Fibroblast of skin of abdomen (primary cell): ENCODE data around the gene EIF4E2.
A peak's percentile ranks its signal among the peaks of the same experiment; 100 is the strongest.

Experiments
- DNase-seq: peaks from one replicate; pipeline ENCODE4 v3.0.0-alpha.2; 2013

The EIF4E2 gene

DNA sequence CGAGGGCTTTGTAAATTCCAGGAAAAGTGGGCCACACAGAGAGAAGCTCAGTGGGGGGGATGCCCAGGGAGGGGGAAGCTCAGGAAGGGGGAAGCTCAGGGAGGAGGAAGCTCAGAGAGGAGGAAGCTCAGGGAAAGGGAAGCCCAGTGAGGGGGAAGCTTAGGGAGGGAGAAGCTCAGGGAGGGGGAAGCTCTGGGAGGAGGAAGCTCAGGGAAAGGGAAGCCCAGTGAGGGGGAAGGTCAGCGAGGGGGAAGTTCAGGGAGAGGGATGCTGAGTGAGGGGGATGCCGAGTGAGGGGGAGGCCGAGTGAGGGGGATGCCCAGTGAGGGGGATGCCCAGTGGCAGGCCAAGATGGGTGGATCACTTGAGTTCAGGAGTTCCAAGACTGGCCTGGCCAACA, 11.8 kb upstream of the EIF4E2 start:
- DNase-seq: no peak

GRCh38 chr2:232539298-232540231, 10.9 kb upstream of the EIF4E2 start, which contains the start of gene CHRNG:
Gene CHRNG, plus strand, starts transcription at chr2:232539692. Its CDS starts 56 bp downstream, at chr2:232539748.
- no peak for DNase-seq

DNA sequence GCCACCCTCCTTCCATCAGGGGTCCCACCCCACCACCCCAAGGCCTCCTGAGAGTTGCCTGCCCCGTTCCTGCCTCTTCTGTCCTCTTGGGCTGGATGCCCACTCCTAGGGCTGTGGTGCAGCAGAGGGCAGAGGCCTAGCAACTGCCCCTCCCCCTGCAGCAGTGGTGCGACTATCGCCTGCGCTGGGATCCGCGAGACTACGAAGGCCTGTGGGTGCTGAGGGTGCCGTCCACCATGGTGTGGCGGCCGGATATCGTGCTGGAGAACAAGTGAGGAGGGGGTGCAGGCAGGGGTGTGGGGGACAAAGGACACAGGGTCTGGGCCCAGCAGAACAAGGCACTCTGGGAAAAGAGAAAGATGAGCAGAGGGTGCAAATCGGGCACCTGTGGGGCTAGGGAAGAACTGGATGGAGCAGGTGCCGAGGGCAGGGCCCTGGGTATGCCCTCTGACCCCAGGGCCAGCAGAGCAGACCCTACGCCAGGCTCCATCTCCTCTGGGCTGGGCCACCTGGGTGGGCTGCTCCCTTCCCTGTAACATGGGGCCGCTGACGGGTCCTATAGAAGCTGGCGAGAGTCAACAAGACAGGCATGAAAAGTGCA, 9.9 kb upstream of the EIF4E2 start:
- no peak for DNase-seq

- no peak for DNase-seq
These were observed 9.1 kb upstream of the EIF4E2 start for GRCh38 chr2:232541195-232541960.

- DNase-seq: no peak
These were observed 8.4 kb upstream of the EIF4E2 start for GRCh38 chr2:232541961-232542714.

DNA sequence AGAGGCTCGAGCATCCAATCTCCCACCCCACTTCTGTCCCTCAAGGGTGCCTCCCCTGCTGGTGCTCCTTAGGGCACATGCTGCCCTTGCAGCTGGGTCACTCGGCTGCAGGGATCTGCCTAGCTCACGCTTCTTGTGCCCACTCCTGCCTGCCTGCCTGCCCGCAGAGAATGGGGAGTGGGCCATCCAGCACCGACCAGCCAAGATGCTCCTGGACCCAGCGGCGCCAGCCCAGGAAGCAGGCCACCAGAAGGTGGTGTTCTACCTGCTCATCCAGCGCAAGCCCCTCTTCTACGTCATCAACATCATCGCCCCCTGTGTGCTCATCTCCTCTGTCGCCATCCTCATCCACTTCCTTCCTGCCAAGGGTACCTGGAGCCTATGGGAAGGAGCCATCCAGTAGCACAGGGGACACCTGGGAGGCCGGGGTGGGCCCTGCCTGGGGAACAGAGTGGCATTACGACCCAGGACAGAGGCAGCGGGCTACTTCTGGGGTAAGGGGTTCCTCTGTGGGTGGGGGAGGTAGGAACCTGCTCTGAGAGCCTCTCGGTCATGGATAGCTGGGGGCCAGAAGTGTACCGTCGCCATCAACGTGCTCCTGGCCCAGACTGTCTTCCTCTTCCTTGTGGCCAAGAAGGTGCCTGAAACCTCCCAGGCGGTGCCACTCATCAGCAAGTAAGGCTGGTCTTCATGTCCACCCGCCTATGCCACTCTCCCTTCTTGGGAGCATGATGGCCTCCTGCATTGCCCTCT, 7.6 kb upstream of the EIF4E2 start:
- DNase-seq: no peak

DNA sequence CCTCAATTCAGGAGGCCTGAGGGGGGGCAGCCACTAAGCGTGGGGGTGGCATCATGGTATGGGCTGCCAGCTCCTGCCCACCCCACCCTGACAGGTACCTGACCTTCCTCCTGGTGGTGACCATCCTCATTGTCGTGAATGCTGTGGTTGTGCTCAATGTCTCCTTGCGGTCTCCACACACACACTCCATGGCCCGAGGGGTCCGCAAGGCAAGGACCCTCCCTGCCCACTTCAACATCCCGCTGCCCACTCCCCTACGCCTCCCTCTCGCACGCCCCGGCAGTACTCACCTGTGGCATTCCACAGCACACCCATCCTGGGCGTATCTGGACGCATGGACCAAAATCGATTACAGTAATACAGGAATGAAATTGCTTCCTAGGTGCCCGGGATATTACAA, 7.0 kb upstream of the EIF4E2 start:
- no peak for DNase-seq

GRCh38 chr2:232543928-232544631, 6.4 kb upstream of the EIF4E2 start:
- DNase-seq: no peak

DNA sequence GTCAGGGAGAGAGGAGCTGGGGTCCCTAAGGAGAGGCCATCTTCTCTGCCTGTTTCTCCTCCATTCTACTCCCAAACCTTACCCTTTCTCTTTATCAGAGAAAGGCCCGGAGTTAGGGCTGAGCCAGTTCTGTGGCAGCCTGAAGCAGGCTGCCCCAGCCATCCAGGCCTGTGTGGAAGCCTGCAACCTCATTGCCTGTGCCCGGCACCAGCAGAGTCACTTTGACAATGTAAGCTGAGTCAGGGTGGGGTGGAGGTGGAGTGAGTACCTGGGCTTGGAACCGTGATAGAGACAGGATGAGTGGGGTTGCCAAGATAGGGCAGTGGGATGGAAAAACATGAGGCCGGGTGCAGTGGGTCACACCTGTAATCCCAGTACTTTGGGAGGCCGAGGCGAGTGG, 5.8 kb upstream of the EIF4E2 start:
- no peak for DNase-seq

DNA sequence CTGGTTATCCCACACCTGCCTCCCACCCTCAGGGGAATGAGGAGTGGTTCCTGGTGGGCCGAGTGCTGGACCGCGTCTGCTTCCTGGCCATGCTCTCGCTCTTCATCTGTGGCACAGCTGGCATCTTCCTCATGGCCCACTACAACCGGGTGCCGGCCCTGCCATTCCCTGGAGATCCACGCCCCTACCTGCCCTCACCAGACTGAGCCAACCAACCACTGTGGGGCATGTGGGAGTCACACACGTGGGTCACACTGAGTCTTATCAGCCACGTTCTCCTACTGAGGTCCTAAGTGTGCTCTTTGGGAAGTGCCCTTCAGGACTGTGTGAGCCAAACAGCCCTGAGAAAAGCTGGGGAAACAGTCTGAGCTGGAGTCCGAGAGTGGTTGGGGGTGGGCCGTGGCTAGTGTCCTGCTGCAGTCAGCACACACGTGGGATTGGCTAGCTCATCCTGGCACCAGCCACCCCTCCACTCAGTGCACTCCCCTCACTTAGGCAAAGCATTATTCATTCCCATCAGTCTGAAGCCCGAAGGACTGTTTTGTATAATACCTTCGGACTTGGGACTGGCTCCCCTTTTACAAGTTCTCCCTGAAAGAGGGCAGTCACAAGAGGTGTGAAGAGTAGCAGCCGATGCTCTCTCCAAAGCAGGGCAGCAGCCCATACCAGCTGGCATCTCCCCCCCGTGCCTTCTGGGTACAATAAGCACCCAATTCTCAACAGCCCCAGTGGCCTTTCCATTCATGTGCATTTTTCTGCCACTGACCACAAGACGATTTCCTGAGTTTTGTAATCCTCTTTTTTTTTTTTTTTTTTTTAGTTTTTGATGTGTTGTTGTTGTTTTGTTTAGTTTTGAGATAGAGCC, 4.7 kb upstream of the EIF4E2 start:
- DNase-seq: no peak

GRCh38 chr2:232547991-232548390, 2.5 kb upstream of the EIF4E2 start:
- no peak for DNase-seq

- DNase-seq: no peak
These were observed 685 bp upstream of the EIF4E2 start for GRCh38 chr2:232549655-232550353.

DNA sequence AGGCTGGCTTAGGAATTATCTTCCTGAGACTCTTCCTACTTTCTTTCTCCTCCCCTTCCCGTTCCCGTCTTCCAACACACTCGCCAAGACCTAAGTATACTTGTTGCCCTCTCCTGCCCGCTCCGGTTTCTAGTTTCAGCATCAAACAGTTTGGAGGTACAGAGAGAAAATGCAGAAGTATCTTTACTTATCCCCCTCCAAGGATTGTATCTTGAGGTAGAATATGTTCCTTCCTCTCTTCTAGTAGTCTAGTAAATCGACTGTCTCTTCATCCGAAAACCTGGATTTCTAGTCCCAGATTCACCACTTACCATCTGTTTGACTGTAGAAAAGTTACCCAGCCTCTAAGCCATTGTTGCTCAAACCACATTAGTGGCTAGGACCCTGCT, 755 bp downstream of the EIF4E2 start:
- DNase-seq: no peak

- DNase-seq: no peak
These were observed 1.3 kb downstream of the EIF4E2 start for GRCh38 chr2:232551776-232552175.

DNA sequence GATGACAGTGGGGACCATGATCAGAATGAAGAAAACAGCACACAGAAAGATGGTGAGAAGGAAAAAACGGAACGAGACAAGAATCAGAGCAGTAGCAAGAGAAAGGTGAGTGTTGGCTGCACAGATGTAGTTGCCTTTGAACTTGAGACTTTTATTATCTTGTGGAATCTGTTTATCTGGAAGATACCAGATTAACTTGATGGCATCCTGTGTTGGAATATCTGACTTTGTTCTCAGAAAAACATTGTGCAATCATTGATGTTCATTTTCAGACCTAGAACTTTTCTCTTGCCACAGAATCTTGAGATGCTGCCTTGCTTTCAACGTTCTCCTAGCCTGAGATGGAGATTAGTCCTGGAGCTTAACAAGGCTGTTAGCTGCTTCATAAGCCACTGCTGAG, 5.9 kb downstream of the EIF4E2 start:
- no peak for DNase-seq

GRCh38 chr2:232562515-232563151, 12.1 kb downstream of the EIF4E2 start:
- DNase-seq: no peak

GRCh38 chr2:232563580-232563979, 13.1 kb downstream of the EIF4E2 start:
- DNase-seq: peak; percentile 16

GRCh38 chr2:232567721-232568120, 17.2 kb downstream of the EIF4E2 start:
- no peak for DNase-seq

DNA sequence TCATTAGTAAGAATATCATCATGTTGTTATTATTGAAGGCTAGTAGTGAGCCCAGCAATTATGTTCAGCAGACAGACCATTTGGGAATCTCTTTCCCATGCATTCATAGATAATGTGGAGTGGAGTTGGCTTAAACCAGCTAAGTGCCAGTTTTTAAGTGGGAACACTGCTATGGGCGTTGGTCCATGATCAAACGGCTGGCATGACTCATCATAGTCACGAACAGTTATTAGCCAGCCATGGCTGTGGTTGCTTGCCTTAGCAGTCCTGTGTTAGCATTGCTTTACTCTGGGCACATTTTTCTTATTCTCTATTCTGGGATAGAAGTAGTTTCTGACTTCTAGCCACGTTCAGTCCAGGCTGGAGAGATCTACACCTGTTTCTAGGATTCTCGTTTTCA, 17.7 kb downstream of the EIF4E2 start:
- DNase-seq: peak; percentile 25
